NB4 (cell line): ENCODE data around the gene TJAP1.

Experiments used
- DNase-seq: peaks from one replicate; pipeline ENCODE4 v3.0.0; 2010; ENCODE audit warnings: low read depth
- H3K4me3 ChIP-seq: one replicate; pipeline ENCODE4 v1.5.1; 2011; ENCODE audit warnings: mild to moderate bottlenecking, low read depth, low read length, moderate library complexity
- CTCF ChIP-seq: IDR thresholded peaks from one replicate; pipeline ENCODE4 v1.5.1; 2012; ENCODE audit warnings: low read depth, low read length
- MAX ChIP-seq: IDR thresholded peaks from 2 replicates; pipeline ENCODE4 v1.6.1; 2011; ENCODE audit warnings: low read depth, low read length
- MYC ChIP-seq: IDR thresholded peaks from 2 replicates; pipeline ENCODE4 v1.6.1; 2011; ENCODE audit warnings: low read depth, low read length
- POLR2A ChIP-seq: IDR thresholded peaks from 2 replicates; pipeline ENCODE4 v1.6.1; 2011; ENCODE audit warnings: mild to moderate bottlenecking; ENCODE audit not compliant: insufficient read length; ENCODE audit errors: extremely low read depth

TJAP1 gene

GRCh38 chr6:43434001-43434840 is 43.1 kb upstream of the TJAP1 start:
- H3K4me3 ChIP-seq: no peak overlapping the region
- no peak for DNase-seq
- TF ChIP-seq MYC: no peak
- TF ChIP-seq MAX: no peak
- TF ChIP-seq POLR2A: no peak
- no peak for TF ChIP-seq CTCF

- no peak overlapping the region for H3K4me3 ChIP-seq
- DNase-seq: no peak
- TF ChIP-seq MYC (no peak), CTCF (no peak), POLR2A (no peak), MAX (no peak)
Measured at GRCh38 chr6:43434943-43435342, 42.4 kb upstream of the TJAP1 start.

DNA sequence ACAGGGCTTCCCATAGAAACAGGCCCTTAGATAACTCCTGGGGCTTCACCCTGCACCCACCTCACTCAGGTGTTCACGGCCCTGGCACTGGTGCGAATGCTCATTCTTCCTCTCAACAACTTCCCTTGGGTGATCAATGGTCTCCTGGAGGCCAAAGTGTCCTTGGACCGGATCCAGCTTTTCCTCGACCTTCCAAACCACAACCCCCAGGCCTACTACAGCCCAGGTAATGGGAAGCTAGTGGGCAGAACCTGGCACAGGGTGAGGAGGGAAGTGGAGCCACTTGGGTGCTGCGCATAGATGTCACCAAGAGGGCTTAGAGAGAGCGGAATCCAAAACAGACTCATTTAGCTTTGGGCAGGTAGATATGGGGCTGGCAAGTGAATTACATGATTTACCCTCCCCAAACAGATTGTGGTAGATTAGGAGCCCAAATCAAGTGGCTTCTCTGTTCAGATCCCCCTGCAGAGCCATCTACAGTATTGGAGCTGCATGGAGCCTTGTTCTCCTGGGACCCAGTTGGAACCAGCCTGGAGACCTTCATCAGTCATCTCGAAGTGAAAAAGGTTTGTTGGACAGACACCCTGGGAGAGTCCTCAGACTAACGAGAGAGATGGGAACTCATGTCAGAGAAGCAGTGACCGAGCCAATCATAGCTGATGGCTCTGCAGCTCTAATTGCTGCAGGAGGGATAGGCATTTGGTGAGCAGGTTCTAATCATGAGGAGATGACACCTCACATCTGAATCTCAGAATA is 41.5 kb upstream of the TJAP1 start:
- no peak overlapping the region for H3K4me3 ChIP-seq
- TF ChIP-seq CTCF (no peak), POLR2A (no peak), MYC (no peak), MAX (no peak)
- DNase-seq: no peak

DNA sequence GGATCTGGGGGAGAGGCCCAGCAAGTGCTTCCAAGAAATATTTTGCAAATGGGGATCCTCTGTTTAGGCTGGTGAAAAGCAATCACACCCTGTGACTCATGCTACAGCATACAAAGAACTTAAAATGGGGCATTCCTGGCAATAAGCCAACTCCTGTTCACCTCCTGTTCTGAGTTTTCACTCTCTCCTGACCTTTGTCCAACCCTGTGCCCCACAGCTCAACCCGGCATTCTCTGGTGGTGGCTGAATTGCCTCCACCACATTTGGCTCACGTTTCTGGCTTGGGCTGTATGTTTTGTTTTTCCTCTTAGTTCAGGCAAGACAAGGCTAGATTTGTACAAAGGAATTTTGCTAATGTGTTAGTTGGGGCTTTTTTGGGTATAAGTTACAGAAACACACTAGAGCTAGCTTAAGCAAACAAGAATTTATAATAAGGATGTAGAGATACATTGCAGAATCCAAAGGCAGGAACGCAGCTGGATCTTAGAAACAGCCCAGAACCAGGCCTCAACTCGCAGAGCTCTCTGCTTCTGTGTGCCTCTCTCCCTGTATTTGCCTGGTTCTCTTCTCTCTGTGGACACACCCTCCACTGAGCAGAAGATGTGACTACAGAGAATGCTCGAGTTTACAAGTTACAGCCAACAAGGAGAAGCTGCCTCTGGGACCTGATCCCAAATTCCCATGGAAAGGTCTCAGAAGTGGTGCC is 40.6 kb upstream of the TJAP1 start:
- H3K4me3 ChIP-seq: no peak overlapping the region
- TF ChIP-seq MYC (no peak), POLR2A (no peak), CTCF (no peak), MAX (no peak)
- DNase-seq: no peak

DNA sequence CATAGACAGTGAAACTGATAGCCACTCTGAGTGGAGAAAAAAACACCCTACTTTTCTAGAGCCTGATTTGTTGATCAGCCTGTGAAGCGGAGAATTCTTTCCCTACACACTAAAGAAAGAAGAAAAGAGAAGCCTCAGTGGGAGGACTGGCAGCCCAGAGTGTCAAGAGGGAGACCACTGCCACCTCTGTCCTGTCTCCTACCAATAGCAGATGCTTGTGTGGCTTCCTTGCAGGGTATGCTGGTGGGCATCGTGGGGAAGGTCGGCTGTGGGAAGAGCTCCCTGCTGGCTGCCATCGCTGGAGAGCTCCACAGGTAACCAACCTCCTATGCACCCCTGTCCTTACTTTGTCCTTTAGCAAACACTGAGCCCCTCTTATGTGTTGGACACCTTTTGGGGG is 39.7 kb upstream of the TJAP1 start:
- no peak for TF ChIP-seq POLR2A
- TF ChIP-seq CTCF: no peak
- no peak for TF ChIP-seq MYC
- DNase-seq: no peak
- H3K4me3 ChIP-seq: no peak overlapping the region
